Measurements from ENCODE around the gene CHD2.

DNA sequence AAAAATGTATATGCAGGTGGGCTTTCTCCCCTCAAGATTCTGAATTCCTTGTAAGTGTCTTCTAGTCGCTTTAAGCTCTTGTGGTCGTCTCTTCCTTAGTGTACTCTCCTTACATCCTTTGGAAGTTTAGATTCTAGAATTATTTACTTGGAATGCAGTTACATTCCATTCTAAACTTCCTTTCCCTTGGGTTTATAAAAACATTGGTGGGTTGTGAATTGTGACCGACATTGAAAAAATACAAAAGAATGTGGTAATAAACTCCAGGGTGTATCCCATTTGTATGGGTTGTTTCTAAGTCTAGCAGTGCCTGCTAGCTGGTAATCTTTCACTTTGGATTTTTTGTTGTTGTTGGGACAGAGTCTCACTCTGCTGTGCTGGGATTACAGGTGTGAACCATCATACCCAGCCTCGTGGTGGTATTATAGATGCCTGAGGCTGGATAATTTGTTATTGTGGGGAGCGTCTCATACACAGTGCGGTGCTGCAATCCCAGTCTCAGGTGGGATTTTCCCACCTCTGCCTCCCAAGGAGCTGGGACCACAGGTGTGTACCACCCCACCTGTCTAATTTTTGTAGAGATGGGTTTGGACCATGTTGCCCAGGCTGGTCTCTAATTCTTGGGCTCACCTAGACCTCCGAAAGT lies 9.1 kb downstream of the CHD2 start:
- TF ChIP-seq CTCF (conservative IDR thresholded peaks at IDR 0.05), result no peak
- TF ChIP-seq EZH2 (IDR thresholded peaks at IDR 0.05; ENCODE audit: low read depth), result no peak
